SK-N-SH (cell line): ENCODE data around the gene OBSCN. TPM values are rescaled to one million over a fixed set of nuclear protein-coding genes. Genes with fewer than 3 reads are reported as not detected.

Experiments used
- CTCF ChIA-PET: fragments of 300-600, 350-600 bp; formaldehyde crosslinking; extraction: SDS; loops from one replicate; lab custom pipeline; 2021; lab: Yijun Ruan, JAX
- POLR2A ChIA-PET: fragments of 350-600 bp; sonication (Branson Sonifier 250); formaldehyde crosslinking; extraction: SDS; loops from one replicate; lab custom pipeline; 2020; ENCODE audit warnings: antibody characterized with exemption, inconsistent platforms; lab: Yijun Ruan, JAX
- DNase-seq: peaks from one replicate; pipeline ENCODE4 v3.0.0; 2012
- H2AFZ ChIP-seq: fragments of 200-600 bp; sonication (generic); 2 replicates; pipeline ENCODE4 v1.8.1; 2016; ENCODE audit warnings: antibody characterized with exemption, mild to moderate bottlenecking, low read depth
- H3F3A ChIP-seq: fragments of 200-600 bp; sonication (generic); replicated peaks from 2 replicates; pipeline ENCODE3; 2016; ENCODE audit warnings: antibody characterized with exemption, mild to moderate bottlenecking; ENCODE audit not compliant: insufficient read depth
- H3K27ac ChIP-seq, 2 experiments: fragments of 200-500 bp in 1 of 2; fragments of 200-600 bp in 1 of 2; sonication (Bioruptor generic) in 1 of 2; sonication (generic), shearing (Covaris generic) in 1 of 2; 2 replicates each; pipeline versions ENCODE4 v1.5.1 to v1.6.1; 2014 to 2016; ENCODE audit warnings: low read depth in 2 of 2, inconsistent platforms in 1 of 2, low read length in 1 of 2, mild to moderate bottlenecking in 1 of 2, mixed read lengths in 1 of 2
- H3K27me3 ChIP-seq: fragments of 200-600 bp; sonication (generic), shearing (Covaris generic); 2 replicates; pipeline ENCODE4 v1.6.1; 2016; ENCODE audit warnings: mixed run types; ENCODE audit not compliant: insufficient read depth
- H3K36me3 ChIP-seq, 2 experiments: fragments of 200-500 bp in 1 of 2; fragments of 200-600 bp in 1 of 2; sonication (Bioruptor generic) in 1 of 2; sonication (generic) in 1 of 2; replicated peaks in 1 of 2; 2 replicates each; pipeline versions ENCODE3 to v1.5.1; 2014 to 2016; ENCODE audit warnings: low read length in 1 of 2, mild to moderate bottlenecking in 1 of 2; ENCODE audit not compliant: insufficient read depth in 2 of 2, control insufficient read depth in 1 of 2
- H3K4me1 ChIP-seq, 2 experiments: fragments of 200-500 bp in 1 of 2; fragments of 200-600 bp in 1 of 2; sonication (Bioruptor generic) in 1 of 2; sonication (generic), shearing (Covaris generic) in 1 of 2; 2 replicates each; pipeline versions ENCODE4 v1.5.1 to v1.6.1; 2014 to 2016; ENCODE audit warnings: low read depth in 1 of 2, low read length in 1 of 2, mixed run types in 1 of 2; ENCODE audit not compliant: insufficient read depth in 2 of 2, control insufficient read depth in 1 of 2
- H3K4me2 ChIP-seq: fragments of 200-600 bp; sonication (generic), shearing (Covaris generic); 2 replicates; pipeline ENCODE4 v1.6.1; 2017; ENCODE audit warnings: mixed run types
- H3K4me3 ChIP-seq, 2 experiments: fragments of 200-500 bp in 1 of 2; fragments of 200-600 bp in 1 of 2; sonication (Bioruptor generic) in 1 of 2; sonication (generic), shearing (Covaris generic) in 1 of 2; 2 replicates each; pipeline versions ENCODE4 v1.5.1 to v1.8.1; 2014 to 2016; ENCODE audit warnings: low read depth in 2 of 2, inconsistent platforms in 1 of 2, low read length in 1 of 2, mild to moderate bottlenecking in 1 of 2, mixed read lengths in 1 of 2, moderate library complexity in 1 of 2
- H3K79me2 ChIP-seq: fragments of 200-600 bp; sonication (generic); 2 replicates; pipeline ENCODE4 v1.8.1; 2017; ENCODE audit warnings: mild to moderate bottlenecking; ENCODE audit not compliant: insufficient read depth
- H3K9ac ChIP-seq: fragments of 200-600 bp; sonication (generic); 2 replicates; pipeline ENCODE4 v1.6.1; 2017; ENCODE audit warnings: mixed run types
- H3K9me2 ChIP-seq: fragments of 200-600 bp; sonication (generic); 2 replicates; pipeline ENCODE4 v1.6.1; 2017; ENCODE audit warnings: mixed run types
- H3K9me3 ChIP-seq: fragments of 200-600 bp; sonication (generic); 2 replicates; pipeline ENCODE4 v1.6.1; 2017; ENCODE audit warnings: mixed run types, mild to moderate bottlenecking, moderate library complexity
- H4K20me1 ChIP-seq: fragments of 200-600 bp; sonication (generic); 2 replicates; pipeline ENCODE4 v1.6.1; 2017; ENCODE audit warnings: mild to moderate bottlenecking, mixed run types; ENCODE audit not compliant: insufficient read depth
- CTCF ChIP-seq: fragments of 200-600 bp; sonication (generic); IDR thresholded peaks from 2 replicates; pipeline ENCODE4 v1.6.1; 2017; ENCODE audit warnings: antibody characterized with exemption, mild to moderate bottlenecking, moderate library complexity
- FOXJ3 ChIP-seq: sonication (generic); formaldehyde crosslinking; IDR thresholded peaks from 2 replicates; pipeline ENCODE4 v1.5.1; 2020; ENCODE audit warnings: mild to moderate bottlenecking, missing genetic modification reagents
- MAX ChIP-seq: IDR thresholded peaks from 2 replicates; pipeline ENCODE4 v1.4.0; 2012; ENCODE audit warnings: low read depth
- PBX3 ChIP-seq: IDR thresholded peaks from 2 replicates; pipeline ENCODE4; 2012
- TAF1 ChIP-seq: IDR thresholded peaks from 2 replicates; pipeline ENCODE4 v1.6.1; 2012; ENCODE audit warnings: low read depth, mild to moderate bottlenecking, low read length, moderate library complexity, borderline replicate concordance
- TEAD4 ChIP-seq: IDR thresholded peaks from 2 replicates; pipeline ENCODE4 v1.4.0; 2012; ENCODE audit warnings: mild to moderate bottlenecking, borderline replicate concordance; ENCODE audit not compliant: insufficient read depth
- YY1 ChIP-seq: IDR thresholded peaks from 2 replicates; pipeline ENCODE4 v1.4.0; 2012; ENCODE audit warnings: low read depth, mild to moderate bottlenecking
- WGBS: methylation state at CpG from one replicate; pipeline ENCODE4 v1.1.6; 2017; ENCODE audit warnings: low lambda C conversion rate; 5-methylcytosine and 5-hydroxymethylcytosine counted together
- polyA plus RNA-seq, 3 experiments: library from polyadenylated mRNA; depleted of rRNA; stranded (reverse); fragments of >200 nt; gene quantifications; 2 replicates each; pipeline ENCODE4 v1.2.3, GENCODE V29; 2012

OBSCN gene
- polyA plus RNA-seq, 1 of the 3 experiments (the other 2 are of a cell fraction): 4.0 TPM

- TF ChIP-seq TAF1 (no peak), CTCF (no peak), PBX3 (no peak)
- TF ChIP-seq, all 33 proteins: peak for 0
Observed at GRCh38 chr1:228280961-228281591, 73.2 kb downstream of the OBSCN start (continued).

- TF ChIP-seq YY1 (no peak), TEAD4 (no peak), FOXJ3 (CRISPR knock-in tag) (no peak), MAX (no peak)
- TF ChIP-seq, all 33 proteins: peak for 0
- 83% methylated on average over 10 of the region's 16 CpGs for WGBS
- H3K4me3 ChIP-seq: no peak overlapping the region
- H3K36me3 ChIP-seq: no peaks in the 10 kb centered on the region
- H3K4me2 ChIP-seq: no peak overlapping the region
- H3K79me2 ChIP-seq: no peaks in the 10 kb centered on the region
- no peaks in the 10 kb centered on the region for H3K27me3 ChIP-seq
- H3K27ac ChIP-seq: no peak overlapping the region
- H3K9ac ChIP-seq: no peak overlapping the region
- H2AFZ ChIP-seq: no peak overlapping the region
- ChIA-PET POLR2A (no interaction called here), CTCF (interaction anchor here (0.6 kb wide), 1 partner anchor 44 kb away, joined by 3 read pairs; no protein-coding TSS in a partner anchor)
- no peaks in the 10 kb centered on the region for H3K9me2 ChIP-seq
- H4K20me1 ChIP-seq: no peaks in the 10 kb centered on the region
- DNase-seq: no peak
- H3K4me1 ChIP-seq: no peaks in the 10 kb centered on the region
- no peaks in the 10 kb centered on the region for H3F3A ChIP-seq
- H3K9me3 ChIP-seq: no peaks in the 10 kb centered on the region
Observed at GRCh38 chr1:228281631-228282328, 73.9 kb downstream of the OBSCN start.

GRCh38 chr1:228282329-228283042 lies 74.6 kb downstream of the OBSCN start:
- Histone ChIP-seq H3K4me1 (no peaks in the 10 kb centered on the region), H2AFZ (no peak overlapping the region), H3K27me3 (no peaks in the 10 kb centered on the region), H3K4me3 (no peak overlapping the region), H3K9me2 (no peaks in the 10 kb centered on the region), H3K27ac (no peak overlapping the region), H3K9me3 (no peaks in the 10 kb centered on the region), H3K4me2 (no peak overlapping the region), H3F3A (no peaks in the 10 kb centered on the region), H3K79me2 (no peaks in the 10 kb centered on the region), H3K9ac (no peak overlapping the region), H3K36me3 (no peaks in the 10 kb centered on the region), H4K20me1 (no peaks in the 10 kb centered on the region)
- WGBS: 90% methylated on average over 8 of the region's 17 CpGs
- CTCF ChIA-PET: no interaction called here
- POLR2A ChIA-PET: no interaction called here
- no peak for DNase-seq
- no peak for TF ChIP-seq CTCF
